ENCODE measurements around the gene ZNF385A.

GRCh38 chr12:54421175-54421878, 36.8 kb upstream of the ZNF385A start:
- no peak for TF ChIP-seq CTCF (IDR thresholded peaks at IDR 0.05)
- no peak for TF ChIP-seq POLR2A (IDR thresholded peaks at IDR 0.05)

Data from thyroid gland (tissue), 4 donors.